Spleen (tissue), 11 donors: ENCODE measurements around the gene HNRNPR. TPM values are rescaled to one million over a fixed set of nuclear protein-coding genes. Genes with fewer than 3 reads are reported as not detected.
"Not testable (repeated sequence)": the region's sequence is repeated elsewhere in the genome, so short reads cannot be mapped to it uniquely, and the experiment has no call there.

ENCODE experiments used
- DNase-seq: peaks from one replicate; pipeline ENCODE4 v3.0.0-alpha.2; 2020
- H3K27ac ChIP-seq, 8 donors: fragments of 200-600 bp; sonication (generic) in 7 of 8; 1 replicate in 4 of 8; 2 replicates in 4 of 8; pipeline versions ENCODE4 v1.5.0 to v1.8.0; 2016 to 2021; ENCODE audit warnings: inconsistent platforms in 4 of 8, mild to moderate bottlenecking in 4 of 8, moderate library complexity in 1 of 8
- H3K27me3 ChIP-seq, 7 donors: fragments of 200-600 bp; sonication (generic) in 6 of 7; replicated peaks in 1 of 7; 1 replicate in 4 of 7; 2 replicates in 3 of 7; pipeline versions ENCODE4 v1.5.0 to v1.8.0; 2016 to 2021; ENCODE audit warnings: inconsistent platforms in 3 of 7, mild to moderate bottlenecking in 1 of 7
- H3K36me3 ChIP-seq, 6 donors: fragments of 200-600 bp; sonication (generic) in 5 of 6; 1 replicate in 4 of 6; 2 replicates in 2 of 6; pipeline versions ENCODE4 v1.5.0 to v1.8.0; 2016 to 2021; ENCODE audit warnings: inconsistent platforms in 2 of 6
- H3K4me1 ChIP-seq, 6 donors: fragments of 200-600 bp; sonication (generic) in 5 of 6; 1 replicate in 3 of 6; 2 replicates in 3 of 6; pipeline versions ENCODE4 v1.5.0 to v1.8.0; 2016 to 2021; ENCODE audit warnings: inconsistent platforms in 3 of 6
- H3K4me3 ChIP-seq, 8 donors: fragments of 200-600 bp; sonication (generic) in 7 of 8; 1 replicate in 4 of 8; 2 replicates in 4 of 8; pipeline versions ENCODE4 v1.5.0 to v1.8.0; 2016 to 2021; ENCODE audit warnings: inconsistent platforms in 4 of 8, mild to moderate bottlenecking in 4 of 8, moderate library complexity in 2 of 8
- H3K9me3 ChIP-seq, 8 donors: fragments of 200-600 bp; sonication (generic) in 7 of 8; 1 replicate in 4 of 8; 2 replicates in 4 of 8; pipeline versions ENCODE4 v1.5.0 to v1.8.0; 2016 to 2021; ENCODE audit warnings: inconsistent platforms in 4 of 8
- POLR2A ChIP-seq, 3 donors: fragments of 450-650 bp; IDR thresholded peaks; one replicate each; pipeline ENCODE4 v1.5.1; 2017; ENCODE audit warnings: antibody characterized with exemption in 3 of 3, mild to moderate bottlenecking in 1 of 3
- POLR2AphosphoS5 ChIP-seq, 3 donors: sonication (generic); formaldehyde crosslinking; IDR thresholded peaks; one replicate each; pipeline ENCODE4 v1.5.1; 2017; ENCODE audit warnings: antibody characterized with exemption in 3 of 3
- WGBS, 5 donors: extraction: QIAGEN DNeasy Blood & Tissue Kit in 3 of 5; methylation state at CpG; one replicate each; pipeline versions ENCODE4 v1.1.5 to v1.1.7; 2013 to 2018; 5-methylcytosine and 5-hydroxymethylcytosine counted together
- intact Hi-C: fragments of 100-400 bp; cut with DNase I; formaldehyde crosslinking; loops from one replicate; pipeline ENCODE4 v1.15.0; 2023; ENCODE audit warnings: low total_unique reads
- polyA plus RNA-seq, 3 donors: library from polyadenylated mRNA; stranded (reverse); fragments of 200-250 nt; gene quantifications; one replicate each; pipeline ENCODE4 v1.2.1, GENCODE V29; 2013
- total RNA-seq, 7 donors: library from RNA; depleted of rRNA in 3 of 7; stranded (reverse); fragments of >200 nt in 3 of 7; fragmentation: NEBNext Ultra II Directional in 4 of 7; extraction: Animal tissue kit (Norgen Biotek cat#: 25700) in 4 of 7; gene quantifications; one replicate each; pipeline versions ENCODE4 v1.1.0 to v1.2.1, GENCODE V29; 2016 to 2021
- TF ChIP-seq, protein P1 (sequence below), 11 experiments: fragments of 200-600 bp in 7 of 11; fragments of 450-650 bp in 4 of 11; sonication (generic) in 4 of 11; IDR thresholded peaks in 8 of 11; conservative IDR thresholded peaks in 3 of 11; 1 replicate in 7 of 11; 2 replicates in 4 of 11; pipeline versions ENCODE4 v1.4.0 to v1.8.0; 2016 to 2021; ENCODE audit warnings: antibody characterized with exemption in 11 of 11, inconsistent platforms in 4 of 11, mild to moderate bottlenecking in 1 of 11
- donor health status: healthy with polysubstance abuse.
- donor health status: DM: no; HTN: no; CAD: no; lungs with moderate emphysema.
- donor health status: DM: no; HTN: no; CAD: no.
- donor health status: Bipolar disorder and iron deficiency.
- donor health status: healthy.
- donor health status: DM: no; HTN: no; CAD: no.
- donor health status: DM: yes; HTN: yes; CAD: no.

HNRNPR gene
- total and polyA plus RNA-seq, 10 donors = 58.2 to 143 (median 95.6) TPM

DNA sequence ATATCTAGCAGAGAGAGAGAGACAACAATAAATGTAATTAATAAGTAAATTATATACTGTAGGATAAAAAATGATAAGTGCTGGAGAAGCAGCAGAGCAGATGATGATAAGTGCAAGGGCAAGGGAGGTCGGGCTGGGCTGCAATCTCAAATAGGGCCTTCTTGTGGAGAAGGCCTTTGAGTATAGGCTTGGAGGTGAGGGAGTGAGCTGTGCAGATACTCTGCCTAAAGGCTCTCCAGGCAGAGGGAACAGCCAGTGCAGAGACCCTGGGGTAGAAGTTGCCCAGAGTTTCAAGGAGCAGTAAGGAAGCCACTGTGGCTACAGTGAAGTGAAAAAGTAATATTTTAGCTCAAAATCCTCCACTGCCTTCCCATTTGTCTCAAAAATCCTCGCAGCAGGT is 67.6 kb downstream of the HNRNPR start:
- no peaks in the 10 kb centered on the region for H3K4me1 ChIP-seq
- no peak overlapping the region for H3K4me3 ChIP-seq
- no peak for DNase-seq
- no peaks in the 10 kb centered on the region for H3K9me3 ChIP-seq
- intact Hi-C loops = no loop called here
- TF ChIP-seq, protein P1, sequence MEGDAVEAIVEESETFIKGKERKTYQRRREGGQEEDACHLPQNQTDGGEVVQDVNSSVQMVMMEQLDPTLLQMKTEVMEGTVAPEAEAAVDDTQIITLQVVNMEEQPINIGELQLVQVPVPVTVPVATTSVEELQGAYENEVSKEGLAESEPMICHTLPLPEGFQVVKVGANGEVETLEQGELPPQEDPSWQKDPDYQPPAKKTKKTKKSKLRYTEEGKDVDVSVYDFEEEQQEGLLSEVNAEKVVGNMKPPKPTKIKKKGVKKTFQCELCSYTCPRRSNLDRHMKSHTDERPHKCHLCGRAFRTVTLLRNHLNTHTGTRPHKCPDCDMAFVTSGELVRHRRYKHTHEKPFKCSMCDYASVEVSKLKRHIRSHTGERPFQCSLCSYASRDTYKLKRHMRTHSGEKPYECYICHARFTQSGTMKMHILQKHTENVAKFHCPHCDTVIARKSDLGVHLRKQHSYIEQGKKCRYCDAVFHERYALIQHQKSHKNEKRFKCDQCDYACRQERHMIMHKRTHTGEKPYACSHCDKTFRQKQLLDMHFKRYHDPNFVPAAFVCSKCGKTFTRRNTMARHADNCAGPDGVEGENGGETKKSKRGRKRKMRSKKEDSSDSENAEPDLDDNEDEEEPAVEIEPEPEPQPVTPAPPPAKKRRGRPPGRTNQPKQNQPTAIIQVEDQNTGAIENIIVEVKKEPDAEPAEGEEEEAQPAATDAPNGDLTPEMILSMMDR (IDR thresholded peaks at IDR 0.05 in 8 of 11, conservative IDR thresholded peaks at IDR 0.05 in 3 of 11) = no peak
- TF ChIP-seq POLR2A (IDR thresholded peaks at IDR 0.05) = no peak
- TF ChIP-seq POLR2AphosphoS5 (IDR thresholded peaks at IDR 0.05) = no peak
- peaks cover 0 to 22% (median 5%) of the 10 kb centered on the region in 6 donors for H3K36me3 ChIP-seq
- H3K27me3 ChIP-seq = peaks cover 0 to 45% (median 9%) of the 10 kb centered on the region in 7 donors
- no peak overlapping the region for H3K27ac ChIP-seq
- 80 to 94% (median 85%) methylated on average over 2 of the region's 2 CpGs for WGBS, 5 donors

DNA sequence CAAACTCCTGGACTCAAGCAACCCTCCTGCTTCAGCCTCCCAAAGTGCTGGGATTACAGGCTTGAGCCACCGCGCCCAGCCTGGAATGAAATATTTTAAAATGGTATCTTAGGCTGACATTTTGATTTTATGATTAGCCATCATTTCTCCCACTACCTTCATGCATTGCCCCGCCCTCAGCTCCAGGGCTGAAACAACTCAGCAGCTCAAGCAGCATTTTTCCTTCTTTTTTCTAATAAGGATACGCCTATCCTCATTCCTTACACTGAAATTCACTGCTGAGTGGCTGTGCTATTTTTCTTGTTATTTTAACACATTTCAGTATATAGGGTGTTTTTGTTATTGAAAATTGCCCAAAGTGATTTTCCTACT is 70.0 kb downstream of the HNRNPR start:
- Histone ChIP-seq H3K4me3 (no peak overlapping the region), H3K36me3 (no peaks in the 10 kb centered on the region), H3K27ac (no peak overlapping the region), H3K9me3 (no peaks in the 10 kb centered on the region), H3K4me1 (no peaks in the 10 kb centered on the region), H3K27me3 (peaks cover 0 to 67% (median 9%) of the 10 kb centered on the region in 7 donors)
- DNase-seq = no peak
- intact Hi-C loops = no loop called here
- WGBS, 5 donors = 72 to 98% (median 95%) methylated on average over 4 of the region's 4 CpGs
- TF ChIP-seq POLR2AphosphoS5 (IDR thresholded peaks at IDR 0.05) (no peak), POLR2A (IDR thresholded peaks at IDR 0.05) (no peak)
- TF ChIP-seq, protein P1 (IDR thresholded peaks at IDR 0.05 in 8 of 11, conservative IDR thresholded peaks at IDR 0.05 in 3 of 11) = no peak

DNA sequence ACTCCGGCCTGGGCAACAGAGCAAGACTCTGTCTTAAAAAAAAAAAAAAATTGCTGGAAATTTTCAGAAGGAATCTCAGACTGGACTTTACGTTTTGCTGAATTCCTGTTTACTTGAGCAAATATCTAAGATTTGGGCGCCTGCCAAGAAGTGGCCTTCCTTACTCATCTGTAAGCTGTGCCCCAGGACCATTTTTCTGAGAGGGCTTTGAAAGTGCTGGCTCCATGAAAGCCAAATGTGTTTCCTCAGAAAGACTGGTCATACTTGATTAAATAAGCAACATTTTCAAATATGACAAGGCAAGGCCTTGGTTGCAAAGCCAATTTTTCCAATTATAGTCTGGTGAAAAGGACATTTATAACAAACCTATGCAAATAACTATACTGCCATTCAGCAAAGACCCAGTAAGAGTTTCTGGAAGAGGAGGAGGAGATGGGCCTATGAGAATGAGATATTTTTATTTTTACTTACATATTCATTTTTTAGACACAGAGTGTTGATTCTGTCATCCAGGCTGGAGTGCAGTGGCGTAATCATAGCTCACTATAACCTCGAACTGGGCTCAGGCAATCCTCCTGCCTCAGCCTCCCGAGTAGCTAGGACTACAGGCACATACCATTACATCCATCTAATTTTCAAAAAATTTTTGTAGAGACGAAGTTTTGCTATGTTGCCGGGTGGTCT is 70.5 kb downstream of the HNRNPR start:
- H3K9me3 ChIP-seq = no peaks in the 10 kb centered on the region
- no peak overlapping the region for H3K4me3 ChIP-seq
- H3K27ac ChIP-seq = no peak overlapping the region
- no peak for DNase-seq
- H3K36me3 ChIP-seq = no peaks in the 10 kb centered on the region
- 77 to 90% (median 86%) methylated on average over 8 of the region's 8 CpGs for WGBS, 5 donors
- intact Hi-C loops = no loop called here
- H3K4me1 ChIP-seq = no peaks in the 10 kb centered on the region
- TF ChIP-seq POLR2AphosphoS5 (IDR thresholded peaks at IDR 0.05) = no peak
- no peak for TF ChIP-seq POLR2A (IDR thresholded peaks at IDR 0.05)
- peaks cover 0 to 67% (median 9%) of the 10 kb centered on the region in 7 donors for H3K27me3 ChIP-seq

DNA sequence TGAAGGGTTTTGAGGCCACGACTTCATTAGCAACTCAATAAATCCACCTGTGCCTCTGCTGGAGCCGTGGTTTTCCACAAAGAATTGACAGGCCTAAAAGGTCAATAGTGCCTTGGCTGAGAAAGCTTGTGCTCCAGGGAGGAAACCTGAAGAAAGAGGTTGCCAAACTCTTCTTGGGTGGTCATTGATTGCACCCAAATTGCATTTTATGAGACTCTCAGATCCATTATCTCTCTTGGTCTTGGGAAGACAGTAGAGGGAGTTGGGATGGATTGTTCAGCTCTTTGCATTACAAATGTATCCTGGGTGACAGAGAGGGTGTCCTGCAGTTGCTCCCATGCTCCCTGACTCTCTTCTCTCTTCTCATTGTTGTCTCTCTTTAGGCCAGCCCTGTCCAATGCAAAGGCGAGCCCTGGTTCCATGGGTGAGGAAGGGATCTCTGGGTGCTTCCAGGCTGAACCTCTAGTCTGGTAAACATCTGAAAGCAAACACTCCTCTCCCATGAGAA is 80.7 kb downstream of the HNRNPR start:
- no peaks in the 10 kb centered on the region for H3K27me3 ChIP-seq
- 69 to 81% (median 71%) methylated on average over 3 of the region's 3 CpGs for WGBS, 5 donors
- H3K36me3 ChIP-seq = no peaks in the 10 kb centered on the region
- no peaks in the 10 kb centered on the region for H3K4me1 ChIP-seq
- no peak for TF ChIP-seq POLR2A (IDR thresholded peaks at IDR 0.05)
- TF ChIP-seq, protein P1 (IDR thresholded peaks at IDR 0.05 in 8 of 11, conservative IDR thresholded peaks at IDR 0.05 in 3 of 11) = no peak
- TF ChIP-seq POLR2AphosphoS5 (IDR thresholded peaks at IDR 0.05) = no peak
- DNase-seq = no peak
- no peaks in the 10 kb centered on the region for H3K9me3 ChIP-seq
- no peak overlapping the region for H3K27ac ChIP-seq
- H3K4me3 ChIP-seq = no peak overlapping the region
- intact Hi-C loops = loop anchor here (10.0 kb wide), 1 partner anchor 279 kb away; no protein-coding TSS in a partner anchor

DNA sequence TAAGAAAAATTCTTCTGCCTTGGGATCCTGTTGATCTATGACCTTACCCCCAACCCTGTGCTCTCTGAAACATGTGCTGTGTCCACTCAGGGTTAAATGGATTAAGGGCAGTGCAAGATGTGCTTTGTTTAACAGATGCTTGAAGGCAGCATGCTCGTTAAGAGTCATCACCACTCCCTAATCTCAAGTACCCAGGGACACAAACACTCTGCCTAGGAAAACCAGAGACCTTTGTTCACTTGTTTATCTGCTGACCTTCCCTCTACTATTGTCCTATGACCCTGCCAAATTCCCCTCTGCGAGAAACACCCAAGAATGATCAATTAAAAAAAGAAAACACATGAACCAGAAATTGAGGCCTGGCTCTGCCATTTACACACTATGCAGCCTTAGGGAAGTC is 86.0 kb downstream of the HNRNPR start:
- H3K9me3 ChIP-seq, H3K4me1 ChIP-seq, H3K36me3 ChIP-seq, H3K27me3 ChIP-seq, H3K27ac ChIP-seq, intact Hi-C loops, DNase-seq, H3K4me3 ChIP-seq: not testable (repeated sequence)
- WGBS, 5 donors = 33 to 82% (median 69%) methylated on average over 1 to 2 of the region's 2 CpGs

DNA sequence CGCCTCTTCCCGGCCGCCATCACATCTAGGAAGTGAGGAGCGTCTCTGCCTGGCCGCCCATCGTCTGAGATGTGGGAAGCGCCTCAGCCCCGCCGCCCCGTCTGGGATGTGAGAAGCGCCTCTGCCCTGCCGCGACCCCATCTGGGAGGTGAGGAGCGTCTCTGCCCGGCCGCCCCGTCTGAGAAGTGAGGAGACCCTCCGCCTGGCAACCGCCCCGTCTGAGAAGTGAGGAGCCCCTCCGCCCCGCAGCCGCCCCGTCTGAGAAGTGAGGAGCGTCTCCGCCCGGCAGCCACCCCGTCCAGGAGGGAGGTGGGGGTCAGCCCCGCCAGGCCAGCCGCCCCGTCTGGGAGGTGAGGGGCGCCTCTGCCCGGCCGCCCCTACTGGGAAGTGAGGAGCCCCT is 86.7 kb downstream of the HNRNPR start:
- 93 to 96% (median 95%) methylated on average over 20 to 34 of the region's 34 CpGs for WGBS, 5 donors
- intact Hi-C loops, H3K36me3 ChIP-seq, H3K9me3 ChIP-seq, H3K27ac ChIP-seq, H3K4me1 ChIP-seq, H3K4me3 ChIP-seq, H3K27me3 ChIP-seq: not testable (repeated sequence)
- peak; percentile 31 for DNase-seq
